Right lobe of liver (tissue), 4 donors: ENCODE results near the gene NUP153.

ENCODE experiments used
- CTCF ChIP-seq, 4 donors: fragments of 200-600 bp in 3 of 4; fragments of 450-650 bp in 1 of 4; IDR thresholded peaks; one replicate each; pipeline versions ENCODE4 v1.5.1 to v1.8.0; 2016 to 2022; ENCODE audit warnings: antibody characterized with exemption in 4 of 4, mild to moderate bottlenecking in 2 of 4
- POLR2A ChIP-seq: fragments of 450-650 bp; IDR thresholded peaks from one replicate; pipeline ENCODE4 v1.6.1; 2017; ENCODE audit warnings: antibody characterized with exemption, mild to moderate bottlenecking
- donor health status: DM: no; HTN: no; CAD: no.
- donor health status: DM: no; HTN: no; CAD: no.
- donor health status: DM: no; HTN: yes; CAD: no.

GRCh38 chr6:17710331-17710730 is 3.6 kb upstream of the NUP153 start:
- TF ChIP-seq CTCF (IDR thresholded peaks at IDR 0.05), result no peak
- TF ChIP-seq POLR2A, result no peak
